ENCODE measurements around the gene GLUL. TPM values are rescaled to one million over a fixed set of nuclear protein-coding genes. Genes with fewer than 3 reads are reported as not detected.

The GLUL gene
- total and polyA plus RNA-seq, 2 donors (not counting 1 experiment from before 2014, with no cell fraction given) = 38.9 to 44.2 TPM

DNA sequence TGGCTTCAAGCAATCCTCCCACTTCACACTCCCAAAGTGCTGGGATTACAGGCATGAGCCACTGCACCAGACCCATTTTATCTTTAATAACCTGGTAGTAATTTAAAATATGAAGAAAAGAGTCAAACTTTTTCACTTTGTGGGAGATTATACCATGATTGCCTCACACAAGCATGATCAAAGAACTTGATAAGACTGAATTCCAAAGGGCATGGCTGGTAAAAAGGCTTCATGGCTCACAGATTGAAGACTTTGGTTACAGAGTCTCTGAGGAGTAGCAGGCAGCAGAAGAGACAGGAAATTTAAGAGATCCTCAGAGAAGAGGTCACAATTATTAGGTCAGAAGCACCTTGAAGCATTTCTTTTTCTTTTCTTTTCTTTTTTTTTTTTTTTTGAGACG is 42.0 kb upstream of the GLUL start:
- peaks cover 6% of the 10 kb centered on the region for H3K27me3 Mint-ChIP-seq
- H3K4me3 Mint-ChIP-seq = no peak overlapping the region
- Histone ChIP-seq H3K9me3 (ENCODE audit: control extremely low read depth in 1 of 3, control insufficient read depth in 2 of 3, insufficient read depth in 1 of 3, low read length in 2 of 3) (peaks cover 0 to 3% (median 3%) of the 10 kb centered on the region in 3 donors), H4K20me1 (ENCODE audit: control insufficient read depth, insufficient read depth, low read length, poor library complexity, severe bottlenecking) (no peaks in the 10 kb centered on the region), H3K9ac (ENCODE audit: low read length) (no peak overlapping the region), H3K4me2 (replicated peaks; ENCODE audit: low read depth, low read length, poor library complexity, severe bottlenecking) (no peak overlapping the region), H3K79me2 (ENCODE audit: control insufficient read depth, insufficient read depth, low read length) (no peaks in the 10 kb centered on the region), H3K36me3 (replicated peaks in 1 of 2; ENCODE audit: control extremely low read depth in 1 of 2, control insufficient read depth in 1 of 2, extremely low read depth in 1 of 2, insufficient read depth in 2 of 2, low read length in 1 of 2) (no peaks in the 10 kb centered on the region), H3K4me3 (ENCODE audit: control extremely low read depth in 1 of 5, extremely low read depth in 1 of 5, insufficient read depth in 1 of 5, low read depth in 2 of 5, low read length in 4 of 5) (no peak overlapping the region), H3K27me3 (replicated peaks in 1 of 4; ENCODE audit: control extremely low read depth in 1 of 4, control insufficient read depth in 3 of 4, insufficient read depth in 4 of 4, low read length in 3 of 4) (no peaks in the 10 kb centered on the region), H3K27ac (ENCODE audit: low read length in 2 of 2) (no peak overlapping the region), H3K4me1 (ENCODE audit: control insufficient read depth in 2 of 2, insufficient read depth in 2 of 2, low read length in 2 of 2) (peaks cover 0 to 3% of the 10 kb centered on the region in 2 donors), H2AFZ (ENCODE audit: insufficient read depth, low read depth, low read length, poor library complexity, severe bottlenecking) (no peak overlapping the region)
- CTCF ChIA-PET = interaction anchor here (0.7 kb wide), 1 partner anchor 351 kb away, joined by 4 read pairs; no protein-coding TSS in a partner anchor
- peaks cover 8% of the 10 kb centered on the region for H3K4me1 Mint-ChIP-seq
- DNase-seq (no peak), ATAC-seq (ENCODE audit: low read depth) (no peak)
- peaks cover 6% of the 10 kb centered on the region for H3K9me3 Mint-ChIP-seq (ENCODE audit: insufficient read depth)
- intact Hi-C loops (cut with micrococcal nuclease) = no loop called here
- TF ChIP-seq, protein P1, sequence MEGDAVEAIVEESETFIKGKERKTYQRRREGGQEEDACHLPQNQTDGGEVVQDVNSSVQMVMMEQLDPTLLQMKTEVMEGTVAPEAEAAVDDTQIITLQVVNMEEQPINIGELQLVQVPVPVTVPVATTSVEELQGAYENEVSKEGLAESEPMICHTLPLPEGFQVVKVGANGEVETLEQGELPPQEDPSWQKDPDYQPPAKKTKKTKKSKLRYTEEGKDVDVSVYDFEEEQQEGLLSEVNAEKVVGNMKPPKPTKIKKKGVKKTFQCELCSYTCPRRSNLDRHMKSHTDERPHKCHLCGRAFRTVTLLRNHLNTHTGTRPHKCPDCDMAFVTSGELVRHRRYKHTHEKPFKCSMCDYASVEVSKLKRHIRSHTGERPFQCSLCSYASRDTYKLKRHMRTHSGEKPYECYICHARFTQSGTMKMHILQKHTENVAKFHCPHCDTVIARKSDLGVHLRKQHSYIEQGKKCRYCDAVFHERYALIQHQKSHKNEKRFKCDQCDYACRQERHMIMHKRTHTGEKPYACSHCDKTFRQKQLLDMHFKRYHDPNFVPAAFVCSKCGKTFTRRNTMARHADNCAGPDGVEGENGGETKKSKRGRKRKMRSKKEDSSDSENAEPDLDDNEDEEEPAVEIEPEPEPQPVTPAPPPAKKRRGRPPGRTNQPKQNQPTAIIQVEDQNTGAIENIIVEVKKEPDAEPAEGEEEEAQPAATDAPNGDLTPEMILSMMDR (IDR thresholded peaks at IDR 0.05) = no peak
- no peak for TF ChIP-seq EZH2 (IDR thresholded peaks at IDR 0.05; ENCODE audit: borderline replicate concordance, insufficient read depth, low read depth, low read length, poor library complexity, severe bottlenecking)
- WGBS (ENCODE audit: insufficient coverage) = no CpG with 5 or more reads among the region's 1 CpG
- POLR2A ChIA-PET = no interaction called here
- H3K27ac Mint-ChIP-seq = no peak overlapping the region

DNA sequence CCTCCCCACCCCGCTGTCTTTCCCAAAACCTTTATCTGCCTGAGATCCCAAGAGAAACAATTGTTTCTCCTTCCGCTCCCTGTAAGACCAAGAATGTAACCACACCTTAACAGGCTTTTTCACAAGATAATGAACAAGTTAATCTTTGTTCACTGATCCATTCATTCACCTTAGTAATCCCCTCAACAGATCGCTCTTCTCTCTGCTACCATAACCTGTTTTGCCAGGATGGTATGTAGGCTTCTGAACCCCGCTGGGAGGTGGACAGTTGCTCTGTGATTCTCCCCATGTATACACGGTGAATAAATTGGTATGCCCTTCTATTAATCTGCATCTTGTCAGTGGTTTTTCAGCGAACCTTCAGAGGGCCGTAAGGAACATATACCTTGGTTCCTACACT is 39.7 kb upstream of the GLUL start:
- CTCF ChIA-PET = no interaction called here
- H3K79me2 ChIP-seq (ENCODE audit: control insufficient read depth, insufficient read depth, low read length) = no peaks in the 10 kb centered on the region
- H2AFZ ChIP-seq (ENCODE audit: insufficient read depth, low read depth, low read length, poor library complexity, severe bottlenecking) = no peak overlapping the region
- H3K4me3 ChIP-seq (ENCODE audit: control extremely low read depth in 1 of 5, extremely low read depth in 1 of 5, insufficient read depth in 1 of 5, low read depth in 2 of 5, low read length in 4 of 5) = no peak overlapping the region
- no peak overlapping the region for H3K27ac Mint-ChIP-seq
- no peak overlapping the region for H3K4me2 ChIP-seq (replicated peaks; ENCODE audit: low read depth, low read length, poor library complexity, severe bottlenecking)
- no peaks in the 10 kb centered on the region for H4K20me1 ChIP-seq (ENCODE audit: control insufficient read depth, insufficient read depth, low read length, poor library complexity, severe bottlenecking)
- H3K4me1 ChIP-seq (ENCODE audit: control insufficient read depth in 2 of 2, insufficient read depth in 2 of 2, low read length in 2 of 2) = peaks cover 0 to 7% of the 10 kb centered on the region in 2 donors
- no peaks in the 10 kb centered on the region for H3K27me3 Mint-ChIP-seq
- intact Hi-C loops (cut with micrococcal nuclease) = no loop called here
- POLR2A ChIA-PET = no interaction called here
- no peaks in the 10 kb centered on the region for H3K9me3 ChIP-seq (ENCODE audit: control extremely low read depth in 1 of 3, control insufficient read depth in 2 of 3, insufficient read depth in 1 of 3, low read length in 2 of 3)
- no peaks in the 10 kb centered on the region for H3K36me3 ChIP-seq (replicated peaks in 1 of 2; ENCODE audit: control extremely low read depth in 1 of 2, control insufficient read depth in 1 of 2, extremely low read depth in 1 of 2, insufficient read depth in 2 of 2, low read length in 1 of 2)
- peaks cover 16% of the 10 kb centered on the region for H3K4me1 Mint-ChIP-seq
- no peaks in the 10 kb centered on the region for H3K27me3 ChIP-seq (replicated peaks in 1 of 4; ENCODE audit: control extremely low read depth in 1 of 4, control insufficient read depth in 3 of 4, insufficient read depth in 4 of 4, low read length in 3 of 4)
- DNase-seq = no peak
- H3K4me3 Mint-ChIP-seq = no peak overlapping the region
- no peaks in the 10 kb centered on the region for H3K9me3 Mint-ChIP-seq (ENCODE audit: insufficient read depth)
- ATAC-seq (ENCODE audit: low read depth) = no peak
- 100% methylated on average over 4 of the region's 7 CpGs for WGBS (ENCODE audit: insufficient coverage)
- TF ChIP-seq EZH2 (IDR thresholded peaks at IDR 0.05; ENCODE audit: borderline replicate concordance, insufficient read depth, low read depth, low read length, poor library complexity, severe bottlenecking) = no peak
- TF ChIP-seq, protein P1 (IDR thresholded peaks at IDR 0.05) = no peak
- no peak overlapping the region for H3K27ac ChIP-seq (ENCODE audit: low read length in 2 of 2)
- no peak overlapping the region for H3K9ac ChIP-seq (ENCODE audit: low read length)

All from B cell (primary cell).